GM19468 (cell line): ENCODE measurements around the gene RRP1B.

Experiments used
- ATAC-seq: cut with Tn5 transposase; IDR thresholded peaks from one replicate; pipeline ENCODE4 v1.9.1; 2021; ENCODE audit warnings: mild to moderate bottlenecking, moderate library complexity, moderate number of reproducible peaks; ENCODE audit not compliant: unreplicated experiment; ENCODE audit errors: extremely low read depth

RRP1B gene

GRCh38 chr21:43736224-43736883 lies 77.0 kb downstream of the RRP1B start:
- ATAC-seq: no peak

- no peak for ATAC-seq
Observed at GRCh38 chr21:43737158-43737950, 78.0 kb downstream of the RRP1B start.

GRCh38 chr21:43739621-43740435 lies 80.5 kb downstream of the RRP1B start:
- ATAC-seq: no peak

GRCh38 chr21:43740497-43741156 lies 81.3 kb downstream of the RRP1B start:
- no peak for ATAC-seq

- ATAC-seq: no peak
Observed at GRCh38 chr21:43741423-43742096, 82.2 kb downstream of the RRP1B start.

GRCh38 chr21:43743947-43744346 lies 84.6 kb downstream of the RRP1B start:
- no peak for ATAC-seq

GRCh38 chr21:43744725-43745124 lies 85.4 kb downstream of the RRP1B start:
- no peak for ATAC-seq
